Caco-2 (cell line): ENCODE data around the gene CORIN. TPM values are rescaled to one million over a fixed set of nuclear protein-coding genes. Genes with fewer than 3 reads are reported as not detected.

Source experiments
- BruUV-seq: library from RNA; stranded (reverse); fragments of 400-500 nt; replicated peaks from 2 replicates; lab custom pipeline; 2021; lab: Mats Ljungman, UMichigan
- CTCF ChIA-PET: fragments of 300-600 bp; sonication (Branson Sonifier 250); formaldehyde crosslinking; loops from one replicate; lab custom pipeline; 2022; ENCODE audit warnings: antibody characterized with exemption; lab: Charles Lee
- POLR2A ChIA-PET: fragments of 300-600 bp; sonication (Branson Sonifier 250); formaldehyde crosslinking; loops from one replicate; lab custom pipeline; 2022; ENCODE audit warnings: antibody characterized with exemption; lab: Charles Lee
- DNase-seq, 2 experiments: peaks; one replicate each; pipeline versions ENCODE4 v3.0.0 to v3.0.0-alpha.2; 2020 to 2022
- H3K27me3 ChIP-seq: replicated peaks from 2 replicates; pipeline ENCODE4 v1.6.0; 2011; ENCODE audit warnings: low read length; ENCODE audit not compliant: control insufficient read depth, insufficient read depth
- H3K36me3 ChIP-seq: 2 replicates; pipeline ENCODE4 v1.5.1; 2011; ENCODE audit warnings: low read length; ENCODE audit not compliant: control insufficient read depth, insufficient read depth
- H3K4me1 ChIP-seq: fragments of 250-450 bp; sonication (Bioruptor Pico); 2 replicates; pipeline ENCODE4 v1.5.1; 2020; ENCODE audit warnings: mild to moderate bottlenecking
- H3K4me3 ChIP-seq: 2 replicates; pipeline ENCODE4 v1.5.1; 2011; ENCODE audit warnings: low read depth, mild to moderate bottlenecking, control low read depth, low read length
- H3K9me3 ChIP-seq: fragments of 250-450 bp; sonication (Bioruptor Pico); 2 replicates; pipeline ENCODE4 v1.5.1; 2020; ENCODE audit warnings: mild to moderate bottlenecking, moderate library complexity
- H3K27ac Mint-ChIP-seq: one replicate; pipeline ENCODE4 v1.8.0; 2022; ENCODE audit warnings: mixed read lengths; ENCODE audit not compliant: unreplicated experiment
- H3K27me3 Mint-ChIP-seq: one replicate; pipeline ENCODE4 v1.8.0; 2022; ENCODE audit warnings: mixed read lengths; ENCODE audit not compliant: insufficient read depth, unreplicated experiment
- H3K36me3 Mint-ChIP-seq: one replicate; pipeline ENCODE4 v1.8.0; 2022; ENCODE audit warnings: mild to moderate bottlenecking, mixed read lengths; ENCODE audit not compliant: insufficient read depth, unreplicated experiment
- H3K4me1 Mint-ChIP-seq: one replicate; pipeline ENCODE4 v1.8.0; 2022; ENCODE audit warnings: low read depth, mixed read lengths; ENCODE audit not compliant: unreplicated experiment
- H3K4me3 Mint-ChIP-seq: one replicate; pipeline ENCODE4 v1.8.0; 2022; ENCODE audit warnings: mild to moderate bottlenecking, moderate library complexity, mixed read lengths; ENCODE audit not compliant: unreplicated experiment
- H3K9me3 Mint-ChIP-seq: one replicate; pipeline ENCODE4 v1.8.0; 2022; ENCODE audit warnings: mixed read lengths; ENCODE audit not compliant: unreplicated experiment
- intact Hi-C: fragments of 100-400 bp; cut with micrococcal nuclease; formaldehyde crosslinking; loops from one replicate; pipeline ENCODE4 v1.10.0; 2022; ENCODE audit not compliant: unreplicated experiment
- total RNA-seq: library from RNA; stranded (reverse); gene quantifications from 2 replicates; pipeline ENCODE4 v1.2.3, GENCODE V29; 2022
- TF ChIP-seq, protein P1 (sequence below), 2 experiments: fragments of 200-600 bp in 1 of 2; IDR thresholded peaks; 1 replicate in 1 of 2; 2 replicates in 1 of 2; pipeline versions ENCODE4 v1.5.1 to v1.8.0; 2011 to 2022; ENCODE audit warnings: antibody characterized with exemption in 1 of 2, control low read depth in 1 of 2, inconsistent platforms in 1 of 2, low read depth in 1 of 2, low read length in 1 of 2, mild to moderate bottlenecking in 1 of 2, moderate library complexity in 1 of 2; ENCODE audit not compliant: insufficient read depth in 1 of 2, severe bottlenecking in 1 of 2, unreplicated experiment in 1 of 2

Gene CORIN
- total RNA-seq, 1 experiment from 2014 or later = 0.27 TPM

DNA sequence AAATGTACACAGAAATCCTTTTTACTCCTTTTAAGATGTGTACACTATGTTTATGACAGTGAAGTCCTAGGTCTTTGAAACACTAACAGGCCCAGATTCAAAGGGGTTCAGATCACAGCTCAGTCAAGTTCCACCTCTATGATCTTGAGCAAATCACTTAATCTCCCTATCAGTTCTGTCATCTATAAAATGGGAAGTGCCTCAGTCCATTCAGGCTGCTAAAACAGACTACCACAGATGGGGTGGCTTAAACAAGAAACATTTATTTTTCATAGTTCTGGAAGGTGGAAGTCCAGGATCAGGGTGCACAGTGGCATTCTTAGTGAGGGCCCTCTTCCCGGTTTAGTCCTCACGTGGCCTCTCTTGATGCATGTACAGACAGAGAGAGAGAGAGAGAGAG, 117.1 kb downstream of the CORIN start:
- peaks cover 8% of the 10 kb centered on the region for H3K27me3 Mint-ChIP-seq
- no peak overlapping the region for H3K4me3 Mint-ChIP-seq
- intact Hi-C loops = no loop called here
- no peak for DNase-seq
- BruUV-seq = no TSS peak
- peaks cover 7% of the 10 kb centered on the region for H3K4me1 Mint-ChIP-seq
- CTCF ChIA-PET = no interaction called here
- Histone ChIP-seq H3K27me3 (no peaks in the 10 kb centered on the region), H3K36me3 (no peaks in the 10 kb centered on the region), H3K9me3 (no peaks in the 10 kb centered on the region), H3K4me3 (no peak overlapping the region), H3K4me1 (peaks cover 5% of the 10 kb centered on the region; the same call in 1 of the 2 replicates)
- TF ChIP-seq, protein P1, sequence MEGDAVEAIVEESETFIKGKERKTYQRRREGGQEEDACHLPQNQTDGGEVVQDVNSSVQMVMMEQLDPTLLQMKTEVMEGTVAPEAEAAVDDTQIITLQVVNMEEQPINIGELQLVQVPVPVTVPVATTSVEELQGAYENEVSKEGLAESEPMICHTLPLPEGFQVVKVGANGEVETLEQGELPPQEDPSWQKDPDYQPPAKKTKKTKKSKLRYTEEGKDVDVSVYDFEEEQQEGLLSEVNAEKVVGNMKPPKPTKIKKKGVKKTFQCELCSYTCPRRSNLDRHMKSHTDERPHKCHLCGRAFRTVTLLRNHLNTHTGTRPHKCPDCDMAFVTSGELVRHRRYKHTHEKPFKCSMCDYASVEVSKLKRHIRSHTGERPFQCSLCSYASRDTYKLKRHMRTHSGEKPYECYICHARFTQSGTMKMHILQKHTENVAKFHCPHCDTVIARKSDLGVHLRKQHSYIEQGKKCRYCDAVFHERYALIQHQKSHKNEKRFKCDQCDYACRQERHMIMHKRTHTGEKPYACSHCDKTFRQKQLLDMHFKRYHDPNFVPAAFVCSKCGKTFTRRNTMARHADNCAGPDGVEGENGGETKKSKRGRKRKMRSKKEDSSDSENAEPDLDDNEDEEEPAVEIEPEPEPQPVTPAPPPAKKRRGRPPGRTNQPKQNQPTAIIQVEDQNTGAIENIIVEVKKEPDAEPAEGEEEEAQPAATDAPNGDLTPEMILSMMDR (IDR thresholded peaks at IDR 0.05; ENCODE audit: insufficient read depth in 1 of 2, low read depth in 1 of 2, low read length in 1 of 2, severe bottlenecking in 1 of 2, unreplicated experiment in 1 of 2) = no peak
- H3K36me3 Mint-ChIP-seq = no peaks in the 10 kb centered on the region
- H3K27ac Mint-ChIP-seq = no peak overlapping the region
- POLR2A ChIA-PET = no interaction called here
- H3K9me3 Mint-ChIP-seq = no peaks in the 10 kb centered on the region

DNA sequence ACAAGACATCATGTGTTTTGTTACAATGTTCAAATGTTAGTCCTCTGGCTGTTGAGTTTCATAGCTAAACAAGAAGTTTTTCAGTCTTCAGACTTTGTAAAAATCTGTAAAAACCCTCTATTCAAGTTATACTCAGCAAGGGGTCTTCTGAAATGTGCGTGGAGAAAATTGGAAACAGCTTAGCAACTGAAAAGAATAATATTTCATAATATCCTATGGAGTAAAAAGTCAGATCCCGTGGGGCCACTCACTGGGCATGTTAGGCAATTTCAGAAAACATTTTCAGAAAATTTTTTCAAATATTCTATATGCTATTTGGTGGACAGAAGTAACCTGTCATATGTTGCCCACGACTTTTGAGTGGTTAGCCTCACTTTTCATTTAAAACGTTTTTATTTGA, 118.3 kb downstream of the CORIN start:
- H3K36me3 ChIP-seq = no peaks in the 10 kb centered on the region
- H3K9me3 ChIP-seq = no peaks in the 10 kb centered on the region
- intact Hi-C loops = no loop called here
- ChIA-PET POLR2A (no interaction called here), CTCF (no interaction called here)
- H3K4me1 ChIP-seq = peaks cover 5% of the 10 kb centered on the region; the same call in 1 of the 2 replicates
- H3K27me3 ChIP-seq = no peaks in the 10 kb centered on the region
- Mint-ChIP-seq H3K27me3 (peaks cover 8% of the 10 kb centered on the region), H3K36me3 (no peaks in the 10 kb centered on the region), H3K4me1 (peaks cover 7% of the 10 kb centered on the region), H3K27ac (no peak overlapping the region), H3K4me3 (no peak overlapping the region), H3K9me3 (no peaks in the 10 kb centered on the region)
- no peak overlapping the region for H3K4me3 ChIP-seq
- TF ChIP-seq, protein P1 (IDR thresholded peaks at IDR 0.05; ENCODE audit: insufficient read depth in 1 of 2, low read depth in 1 of 2, low read length in 1 of 2, severe bottlenecking in 1 of 2, unreplicated experiment in 1 of 2) = no peak
- no TSS peak for BruUV-seq
- no peak for DNase-seq

DNA sequence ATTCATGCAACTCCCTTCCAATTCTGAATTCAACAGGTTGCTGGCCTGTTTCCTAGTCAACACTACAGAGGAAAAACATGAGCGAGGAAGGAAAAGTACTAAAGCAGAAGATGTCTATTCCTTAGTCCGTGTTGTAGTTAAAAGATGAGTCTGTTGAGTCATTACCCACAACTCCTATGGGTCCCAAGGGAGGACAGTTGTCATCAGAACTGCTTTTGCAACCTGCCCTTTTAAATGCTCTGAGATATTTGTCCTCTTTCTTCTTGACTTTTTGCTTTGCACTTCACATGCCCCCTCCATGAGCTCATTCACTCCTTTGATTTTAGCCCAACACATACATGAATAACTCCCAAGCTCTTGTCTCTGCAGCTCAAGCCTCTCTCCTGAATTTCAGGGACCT, 119.2 kb downstream of the CORIN start:
- TF ChIP-seq, protein P1 (IDR thresholded peaks at IDR 0.05; ENCODE audit: insufficient read depth in 1 of 2, low read depth in 1 of 2, low read length in 1 of 2, severe bottlenecking in 1 of 2, unreplicated experiment in 1 of 2) = no peak
- CTCF ChIA-PET = no interaction called here
- no peak overlapping the region for H3K27ac Mint-ChIP-seq
- peaks cover 7% of the 10 kb centered on the region for H3K4me1 Mint-ChIP-seq
- H3K36me3 Mint-ChIP-seq = no peaks in the 10 kb centered on the region
- no peak overlapping the region for H3K4me3 Mint-ChIP-seq
- POLR2A ChIA-PET = no interaction called here
- intact Hi-C loops = no loop called here
- H3K27me3 Mint-ChIP-seq = peaks cover 8% of the 10 kb centered on the region
- BruUV-seq = no TSS peak
- Histone ChIP-seq H3K4me1 (peaks cover 5% of the 10 kb centered on the region; the same call in 1 of the 2 replicates), H3K36me3 (no peaks in the 10 kb centered on the region), H3K27me3 (no peaks in the 10 kb centered on the region), H3K4me3 (no peak overlapping the region), H3K9me3 (no peaks in the 10 kb centered on the region)
- DNase-seq = no peak
- no peaks in the 10 kb centered on the region for H3K9me3 Mint-ChIP-seq
